IPS-15b (cell line): Measurements from ENCODE around the gene CRYAB.
A peak's percentile ranks its signal among the peaks of the same experiment; 100 is the strongest.

Experiments
- H3K27me3 ChIP-seq: one replicate; pipeline ENCODE4 v1.6.1; 2013; ENCODE audit warnings: low read length; ENCODE audit not compliant: control insufficient read depth, insufficient read depth
- H3K36me3 ChIP-seq: one replicate; pipeline ENCODE4 v1.6.1; 2013; ENCODE audit warnings: low read length; ENCODE audit not compliant: control insufficient read depth, insufficient read depth
- H3K4me1 ChIP-seq: one replicate; pipeline ENCODE4 v1.6.1; 2013; ENCODE audit warnings: mild to moderate bottlenecking, low read length; ENCODE audit not compliant: control insufficient read depth, insufficient read depth
- H3K4me3 ChIP-seq: one replicate; pipeline ENCODE4 v1.5.1; 2013; ENCODE audit warnings: low read depth, low read length
- H3K9ac ChIP-seq: one replicate; pipeline ENCODE4 v1.6.1; 2013; ENCODE audit warnings: low read depth, mild to moderate bottlenecking, low read length
- H3K9me3 ChIP-seq: one replicate; pipeline ENCODE4 v1.6.1; 2013; ENCODE audit warnings: mild to moderate bottlenecking, low read length; ENCODE audit not compliant: control insufficient read depth, insufficient read depth

The CRYAB gene

GRCh38 chr11:111916768-111917167 is 5.2 kb upstream of the CRYAB start:
- H3K9me3 ChIP-seq = no peaks in the 10 kb centered on the region
- H3K4me1 ChIP-seq = peaks cover 12% of the 10 kb centered on the region
- H3K9ac ChIP-seq = no peak overlapping the region
- no peak overlapping the region for H3K4me3 ChIP-seq
- no peaks in the 10 kb centered on the region for H3K36me3 ChIP-seq
- no peaks in the 10 kb centered on the region for H3K27me3 ChIP-seq

DNA sequence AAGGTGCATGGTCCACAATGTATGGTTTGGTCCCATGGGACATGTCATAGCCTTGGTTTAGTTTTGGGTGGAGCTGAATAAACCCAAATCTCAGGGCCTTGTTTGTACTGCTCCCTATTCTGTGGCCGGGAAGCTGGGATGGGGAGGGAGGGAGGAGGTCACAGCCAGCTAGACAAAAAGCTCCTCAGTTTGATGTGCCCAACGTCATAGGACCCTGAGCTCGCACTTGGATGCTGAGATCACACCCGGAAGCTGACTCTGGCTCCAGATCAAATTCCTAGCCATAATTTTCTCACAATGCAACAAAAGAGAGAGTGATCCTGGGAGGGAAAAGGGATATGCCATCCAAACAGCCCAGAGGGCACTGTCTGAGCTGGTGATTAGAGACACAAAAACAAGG is 2.4 kb upstream of the CRYAB start:
- Histone ChIP-seq H3K4me3 (peak overlapping the region; percentile 47), H3K4me1 (peaks cover 17% of the 10 kb centered on the region), H3K27me3 (no peaks in the 10 kb centered on the region)

GRCh38 chr11:111913031-111913861 is 1.7 kb upstream of the CRYAB start:
- H3K4me3 ChIP-seq = peak overlapping the region; percentile 47
- H3K9me3 ChIP-seq = no peaks in the 10 kb centered on the region
- no peaks in the 10 kb centered on the region for H3K36me3 ChIP-seq
- H3K9ac ChIP-seq = no peak overlapping the region
- H3K4me1 ChIP-seq = peaks cover 15% of the 10 kb centered on the region
- no peaks in the 10 kb centered on the region for H3K27me3 ChIP-seq

More for the DNA sequence above, 2.4 kb upstream of the CRYAB start:
- Histone ChIP-seq H3K36me3 (no peaks in the 10 kb centered on the region), H3K9ac (no peak overlapping the region), H3K9me3 (no peaks in the 10 kb centered on the region)

GRCh38 chr11:111912535-111912934 is 965 bp upstream of the CRYAB start, which contains the start of gene HSPB2:
TSS of gene HSPB2 (plus strand) at chr11:111912734. CDS start at chr11:111912830, 96 bp downstream.
- H3K36me3 ChIP-seq = no peaks in the 10 kb centered on the region
- no peaks in the 10 kb centered on the region for H3K27me3 ChIP-seq
- peak within 1 kb of the TSS; percentile 26 for H3K9ac ChIP-seq

DNA sequence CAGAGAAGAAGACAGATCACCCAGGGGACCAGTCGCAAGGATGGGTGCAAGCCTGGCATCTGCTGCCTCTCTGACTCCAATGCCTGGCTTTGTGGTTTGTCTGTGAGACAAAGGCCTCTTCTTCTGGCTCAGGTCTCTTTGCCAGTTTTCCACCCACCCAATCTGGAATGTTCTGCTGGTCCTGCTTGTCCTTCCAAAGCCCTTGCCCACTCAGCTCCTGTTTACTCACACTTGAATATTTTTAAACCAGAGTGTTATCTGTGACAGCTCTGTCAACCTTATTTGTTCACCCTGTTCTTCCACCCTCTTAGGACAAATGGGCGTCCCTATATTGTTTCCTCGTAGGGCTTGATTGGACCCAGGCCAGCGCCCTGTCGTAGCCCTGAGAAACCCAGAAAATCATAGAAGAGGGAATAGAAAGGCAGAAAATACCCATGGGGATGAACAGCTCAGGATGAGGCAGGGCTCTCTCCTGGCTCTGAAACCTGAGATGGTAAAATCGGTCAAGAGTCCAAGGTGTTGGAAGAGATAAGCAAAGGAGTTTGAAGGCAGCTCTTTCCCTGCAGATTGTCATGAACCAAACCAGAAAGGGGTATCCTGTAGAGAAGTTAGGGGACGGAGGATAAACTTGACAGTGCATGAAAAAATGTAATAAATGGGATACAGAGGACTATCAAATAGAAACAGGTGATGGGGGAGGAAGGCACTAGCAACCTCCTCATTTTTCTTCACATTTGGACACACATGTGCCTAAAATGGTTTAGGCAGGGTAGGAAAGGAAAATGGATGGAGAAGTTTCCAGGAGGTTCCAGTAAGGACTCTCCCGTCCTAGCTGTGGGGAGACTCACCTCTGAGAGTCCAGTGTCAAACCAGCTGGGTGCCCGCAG is 651 bp downstream of the CRYAB start:
- H3K9ac ChIP-seq = no peak overlapping the region
- no peak overlapping the region for H3K4me3 ChIP-seq
- H3K27me3 ChIP-seq = no peaks in the 10 kb centered on the region
- peaks cover 13% of the 10 kb centered on the region for H3K4me1 ChIP-seq
- no peaks in the 10 kb centered on the region for H3K36me3 ChIP-seq
- no peaks in the 10 kb centered on the region for H3K9me3 ChIP-seq

More at GRCh38 chr11:111912535-111912934, 965 bp upstream of the CRYAB start, which contains the start of gene HSPB2:
- Histone ChIP-seq H3K4me3 (peak within 1 kb of the TSS; percentile 47), H3K9me3 (no peaks in the 10 kb centered on the region), H3K4me1 (peaks cover 13% of the 10 kb centered on the region)

- no peak overlapping the region for H3K9ac ChIP-seq
- no peaks in the 10 kb centered on the region for H3K36me3 ChIP-seq
- H3K4me1 ChIP-seq = peaks cover 13% of the 10 kb centered on the region
- no peak overlapping the region for H3K4me3 ChIP-seq
- no peaks in the 10 kb centered on the region for H3K9me3 ChIP-seq
- no peaks in the 10 kb centered on the region for H3K27me3 ChIP-seq
Observed at GRCh38 chr11:111909378-111909777, 2.2 kb downstream of the CRYAB start.

DNA sequence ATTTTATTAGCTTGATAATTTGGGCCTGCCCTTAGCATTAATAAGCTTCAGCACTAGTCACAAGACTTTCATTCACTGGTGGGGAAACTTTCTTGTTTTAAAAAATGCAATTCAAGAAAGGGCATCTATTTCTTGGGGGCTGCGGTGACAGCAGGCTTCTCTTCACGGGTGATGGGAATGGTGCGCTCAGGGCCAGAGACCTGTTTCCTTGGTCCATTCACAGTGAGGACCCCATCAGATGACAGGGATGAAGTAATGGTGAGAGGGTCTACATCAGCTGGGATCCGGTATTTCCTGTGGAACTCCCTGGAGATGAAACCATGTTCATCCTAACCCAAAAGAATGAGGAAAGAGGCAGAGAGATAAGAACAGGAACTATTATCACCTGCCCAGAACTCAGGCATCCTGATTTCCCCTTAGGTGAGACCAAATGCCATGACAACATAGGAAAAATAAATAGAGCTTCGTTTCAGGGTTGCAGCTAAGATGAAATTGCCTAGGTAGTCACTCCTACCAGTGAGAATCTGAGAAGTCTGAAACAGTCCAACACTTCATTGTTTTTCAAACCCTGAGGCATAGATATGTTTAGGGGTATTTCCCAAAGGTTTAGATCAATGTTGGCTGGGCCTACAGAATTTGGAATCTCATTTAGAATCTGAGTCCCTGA is 2.8 kb downstream of the CRYAB start:
- H3K4me3 ChIP-seq = no peak overlapping the region
- no peaks in the 10 kb centered on the region for H3K9me3 ChIP-seq
- no peaks in the 10 kb centered on the region for H3K36me3 ChIP-seq
- H3K9ac ChIP-seq = no peak overlapping the region
- peaks cover 12% of the 10 kb centered on the region for H3K4me1 ChIP-seq
- no peaks in the 10 kb centered on the region for H3K27me3 ChIP-seq

DNA sequence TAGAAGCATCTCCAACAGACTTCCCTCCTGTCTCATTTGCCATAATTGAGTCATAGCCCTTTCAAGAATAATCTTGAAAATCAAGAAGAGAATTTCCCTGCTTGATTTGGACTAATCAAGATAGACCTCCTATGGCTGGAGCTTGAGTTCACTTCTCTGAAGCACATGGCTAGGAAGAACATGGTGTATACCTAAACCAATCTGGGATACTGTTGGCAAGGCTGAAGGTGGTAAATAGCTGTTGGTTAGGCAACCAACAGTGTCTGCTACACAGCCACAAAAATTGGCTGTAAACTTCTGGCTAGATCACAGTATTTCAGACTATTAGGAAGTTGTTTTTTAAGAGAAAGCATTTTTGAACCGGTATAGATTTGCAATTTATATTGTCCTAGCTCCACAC is 4.9 kb downstream of the CRYAB start:
- Histone ChIP-seq H3K9me3 (no peaks in the 10 kb centered on the region), H3K9ac (no peak overlapping the region), H3K27me3 (no peaks in the 10 kb centered on the region), H3K4me1 (peaks cover 5% of the 10 kb centered on the region), H3K36me3 (no peaks in the 10 kb centered on the region), H3K4me3 (no peak overlapping the region)

GRCh38 chr11:111905411-111905810 is 6.2 kb downstream of the CRYAB start:
- no peaks in the 10 kb centered on the region for H3K36me3 ChIP-seq
- H3K9me3 ChIP-seq = no peaks in the 10 kb centered on the region
- no peaks in the 10 kb centered on the region for H3K27me3 ChIP-seq
- H3K9ac ChIP-seq = no peak overlapping the region
- H3K4me3 ChIP-seq = no peak overlapping the region
- peaks cover 5% of the 10 kb centered on the region for H3K4me1 ChIP-seq

DNA sequence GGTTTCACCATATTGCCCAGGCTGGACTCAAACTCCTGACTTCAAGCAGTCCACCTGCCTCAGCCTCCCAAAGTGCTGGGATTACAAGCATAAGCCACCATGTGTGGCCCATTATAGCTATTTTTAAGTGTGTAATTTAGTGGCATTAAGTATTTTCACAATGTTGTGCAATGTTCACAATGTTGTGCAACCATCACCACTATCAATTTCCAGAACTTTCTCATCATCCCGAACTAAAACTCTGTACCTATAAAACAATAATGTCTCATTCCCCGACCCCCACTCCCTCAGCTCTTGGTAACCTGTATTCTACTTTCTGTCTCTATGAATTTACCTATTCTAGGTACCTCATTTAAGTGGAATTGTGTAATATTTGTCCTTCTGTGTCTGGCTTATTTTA is 24.7 kb downstream of the CRYAB start:
- Histone ChIP-seq H3K36me3 (no peaks in the 10 kb centered on the region), H3K9me3 (no peaks in the 10 kb centered on the region), H3K27me3 (no peaks in the 10 kb centered on the region), H3K9ac (no peak overlapping the region), H3K4me3 (no peak overlapping the region), H3K4me1 (no peaks in the 10 kb centered on the region)

DNA sequence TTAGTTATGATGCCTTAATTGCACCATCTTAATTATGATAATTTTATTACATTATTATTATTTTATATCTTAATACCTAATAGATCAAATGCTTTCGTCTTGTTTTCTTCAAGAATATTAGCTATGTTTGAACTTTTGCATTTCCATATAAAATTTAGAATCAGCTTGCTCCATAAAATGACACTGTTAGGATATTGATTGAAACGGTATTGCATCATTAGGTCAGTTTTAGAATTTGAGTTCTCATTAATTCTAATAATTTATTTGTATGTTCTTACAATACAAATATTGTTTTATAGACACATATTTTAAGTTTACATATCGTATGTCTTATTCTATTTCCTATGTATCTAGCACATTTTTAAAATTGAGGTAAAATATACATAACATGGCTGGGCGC is 25.5 kb downstream of the CRYAB start:
- Histone ChIP-seq H3K36me3 (no peaks in the 10 kb centered on the region), H3K9me3 (no peaks in the 10 kb centered on the region), H3K4me3 (no peak overlapping the region), H3K4me1 (no peaks in the 10 kb centered on the region), H3K9ac (no peak overlapping the region), H3K27me3 (no peaks in the 10 kb centered on the region)
